ENCODE data around the gene SLAMF9. TPM values are rescaled to one million over a fixed set of nuclear protein-coding genes. Genes with fewer than 3 reads are reported as not detected.

Gene SLAMF9
- total and polyA plus RNA-seq, 11 donors: 0.24 to 0.88 TPM; not detected in 9

- H3K27me3 ChIP-seq: no peaks in the 10 kb centered on the region
- H3K27ac ChIP-seq: peak overlapping the region; percentile 86 to 100 (median 97)
- DNase-seq: peak; percentile 78 to 92 (median 83)
- H3K4me3 ChIP-seq: peak overlapping the region; percentile 11 to 99 (median 84)
- peak; percentile 3 to 20 (median 16) for ATAC-seq
- peaks cover 0 to 67% (median 53%) of the 10 kb centered on the region in 12 donors for H3K4me1 ChIP-seq
- TF ChIP-seq CTCF (IDR thresholded peaks at IDR 0.05): no peak
- no peak for TF ChIP-seq POLR2A (IDR thresholded peaks at IDR 0.05)
- H3K36me3 ChIP-seq: peaks cover 0 to 39% (median 34%) of the 10 kb centered on the region in 9 donors
- 27 to 46% (median 41%) methylated on average over 5 to 8 of the region's 8 CpGs for WGBS, 4 donors
- no peaks in the 10 kb centered on the region for H3K9me3 ChIP-seq
- intact Hi-C loops (cut with DNase I): loop anchor here in 5 of 10 donors (2.0 to 10.0 kb wide), 3 partner anchors 68 to 908 kb away; no protein-coding TSS in a partner anchor
Measured at GRCh38 chr1:159922511-159923202, 31.4 kb downstream of the SLAMF9 start.

- DNase-seq: peak in 4 of 5 donors; percentile 38 to 69 (median 54)
- TF ChIP-seq POLR2A (IDR thresholded peaks at IDR 0.05) (no peak), CTCF (IDR thresholded peaks at IDR 0.05) (no peak)
- H3K4me1 ChIP-seq: peaks cover under 1 to 74% (median 56%) of the 10 kb centered on the region in 12 donors
- intact Hi-C loops (cut with DNase I): loop anchor here in 5 of 10 donors (2.0 to 10.0 kb wide), 3 partner anchors 67 to 907 kb away; no protein-coding TSS in a partner anchor
- ATAC-seq: no peak
- peak overlapping the region; percentile 11 to 99 (median 84) for H3K4me3 ChIP-seq
- no peaks in the 10 kb centered on the region for H3K27me3 ChIP-seq
- no peaks in the 10 kb centered on the region for H3K9me3 ChIP-seq
- 36 to 53% (median 40%) methylated on average over 18 of the region's 18 CpGs for WGBS, 4 donors
- H3K36me3 ChIP-seq: peaks cover 0 to 46% (median 40%) of the 10 kb centered on the region in 9 donors
- H3K27ac ChIP-seq: peak overlapping the region; percentile 86 to 100 (median 97)
Measured at GRCh38 chr1:159921700-159922504, 32.1 kb downstream of the SLAMF9 start.

- DNase-seq (no peak), ATAC-seq (no peak)
- WGBS, 4 donors: 49 to 67% (median 59%) methylated on average over 1 of the region's 1 CpG
- peaks cover 0 to 53% (median 43%) of the 10 kb centered on the region in 9 donors for H3K36me3 ChIP-seq
- peaks cover 7 to 76% (median 60%) of the 10 kb centered on the region in 12 donors for H3K4me1 ChIP-seq
- TF ChIP-seq CTCF (IDR thresholded peaks at IDR 0.05) (no peak), POLR2A (IDR thresholded peaks at IDR 0.05) (no peak)
- peak overlapping the region in 8 of 12 donors; percentile 66 to 99 (median 84) for H3K4me3 ChIP-seq
- H3K27me3 ChIP-seq: no peaks in the 10 kb centered on the region
- H3K9me3 ChIP-seq: no peaks in the 10 kb centered on the region
- intact Hi-C loops (cut with DNase I): loop anchor here in 4 of 10 donors (10.0 kb wide), 2 partner anchors 66 to 906 kb away; no protein-coding TSS in a partner anchor
- H3K27ac ChIP-seq: peak overlapping the region in 11 of 12 donors; percentile 86 to 100 (median 97)
Measured at GRCh38 chr1:159921251-159921650, 32.8 kb downstream of the SLAMF9 start.
